ENCODE results near the gene TBL3. TPM values are rescaled to one million over a fixed set of nuclear protein-coding genes. Genes with fewer than 3 reads are reported as not detected.
A peak's percentile ranks its signal among the peaks of the same experiment; 100 is the strongest.

Gene TBL3
- total and polyA plus RNA-seq, 2 donors (not counting 1 experiment from before 2014, with no cell fraction given): 31.9 to 52.2 TPM

- 33% methylated on average over 62 of the region's 70 CpGs for WGBS (ENCODE audit: insufficient coverage)
- CTCF ChIA-PET: interaction anchor here (1.0 kb wide), 1 partner anchor 43 kb away, joined by 3 read pairs; no protein-coding TSS in a partner anchor
- TF ChIP-seq CTCF (IDR thresholded peaks at IDR 0.05): no peak
- TF ChIP-seq EZH2 (IDR thresholded peaks at IDR 0.05; ENCODE audit: borderline replicate concordance, insufficient read depth, low read depth, low read length, poor library complexity, severe bottlenecking): no peak
- Mint-ChIP-seq H3K27ac (no peak overlapping the region), H3K27me3 (peaks cover 6% of the 10 kb centered on the region), H3K9me3 (ENCODE audit: insufficient read depth) (no peaks in the 10 kb centered on the region), H3K4me3 (no peak overlapping the region), H3K4me1 (peaks cover 12% of the 10 kb centered on the region)
- intact Hi-C loops (cut with micrococcal nuclease): no loop called here
- POLR2A ChIA-PET: interaction anchor here (2.0 kb wide), 1 partner anchor 12 kb away, joined by 5 read pairs; no protein-coding TSS in a partner anchor
- Histone ChIP-seq H3K79me2 (ENCODE audit: control insufficient read depth, insufficient read depth, low read length) (peaks cover 6% of the 10 kb centered on the region), H3K4me2 (replicated peaks; ENCODE audit: low read depth, low read length, poor library complexity, severe bottlenecking) (peak overlapping the region; percentile 12), H2AFZ (ENCODE audit: insufficient read depth, low read depth, low read length, poor library complexity, severe bottlenecking) (no peak overlapping the region), H3K9ac (ENCODE audit: low read length) (no peak overlapping the region), H3K27me3 (replicated peaks in 1 of 4; ENCODE audit: control extremely low read depth in 1 of 4, control insufficient read depth in 3 of 4, insufficient read depth in 4 of 4, low read length in 3 of 4) (peaks cover 0 to 65% (median 20%) of the 10 kb centered on the region in 4 experiments), H3K27ac (ENCODE audit: low read length in 2 of 2) (no peak overlapping the region), H3K9me3 (ENCODE audit: control extremely low read depth in 1 of 3, control insufficient read depth in 2 of 3, insufficient read depth in 1 of 3, low read length in 2 of 3) (peaks cover 0 to 6% (median 0%) of the 10 kb centered on the region in 3 donors), H4K20me1 (ENCODE audit: control insufficient read depth, insufficient read depth, low read length, poor library complexity, severe bottlenecking) (peaks cover 26% of the 10 kb centered on the region), H3K36me3 (replicated peaks in 1 of 2; ENCODE audit: control extremely low read depth in 1 of 2, control insufficient read depth in 1 of 2, extremely low read depth in 1 of 2, insufficient read depth in 2 of 2, low read length in 1 of 2) (peaks cover 0 to 38% of the 10 kb centered on the region in 2 experiments), H3K4me3 (ENCODE audit: control extremely low read depth in 1 of 5, extremely low read depth in 1 of 5, insufficient read depth in 1 of 5, low read depth in 2 of 5, low read length in 4 of 5) (no peak overlapping the region), H3K4me1 (ENCODE audit: control insufficient read depth in 2 of 2, insufficient read depth in 2 of 2, low read length in 2 of 2) (peaks cover 8 to 24% of the 10 kb centered on the region in 2 donors)
- ATAC-seq (ENCODE audit: low read depth) (no peak), DNase-seq (no peak)
Measured at GRCh38 chr16:1979271-1980029, 7.6 kb downstream of the TBL3 start.
